Erythroblast (primary cell): ENCODE data around the gene ATL2.

Source experiments
- GATA1 ChIP-seq: IDR thresholded peaks from 2 replicates; pipeline ENCODE4 v1.6.1; 2011; ENCODE audit warnings: low read depth, mild to moderate bottlenecking, control low read depth, low read length, moderate library complexity
- POLR2A ChIP-seq: IDR thresholded peaks from 2 replicates; pipeline ENCODE4 v1.6.1; 2011; ENCODE audit warnings: mild to moderate bottlenecking, low read length

DNA sequence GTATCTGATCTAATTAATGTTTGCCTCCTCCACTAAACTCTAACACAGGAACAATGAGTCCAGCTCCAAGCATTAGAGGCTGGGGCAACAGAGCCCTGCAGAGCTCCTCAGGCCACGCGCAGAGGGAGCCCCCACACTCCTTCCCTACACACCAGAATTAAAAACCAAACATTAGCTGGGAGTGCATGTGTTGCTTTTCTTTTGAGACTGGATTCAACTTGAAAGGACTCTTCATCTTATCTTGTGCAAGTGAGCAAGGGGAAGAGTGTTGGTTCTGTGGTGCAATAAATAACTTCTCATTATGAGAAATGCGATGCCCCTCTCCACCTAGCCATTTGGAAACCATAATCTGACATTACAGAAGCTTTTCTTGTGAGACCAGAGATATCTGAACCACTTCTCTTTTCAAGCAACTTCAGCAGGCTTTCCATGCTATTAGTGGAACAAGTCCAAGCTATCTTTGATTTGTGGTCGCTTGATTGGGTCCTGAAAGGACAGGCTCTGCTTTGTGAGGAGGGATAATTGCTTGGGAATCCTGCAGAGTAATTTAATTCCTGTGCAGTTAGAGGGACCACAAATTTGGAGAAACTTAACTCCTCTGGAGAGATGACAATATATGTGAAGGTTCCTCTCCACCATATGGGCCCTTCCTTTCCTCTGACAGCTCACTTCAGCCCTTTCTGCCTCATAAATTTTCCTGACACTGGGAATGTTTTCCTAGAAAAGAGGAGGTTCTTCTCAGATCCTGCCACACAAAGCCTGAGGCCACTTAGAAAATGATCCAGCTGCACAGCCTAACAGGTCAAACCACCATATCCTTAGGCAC, 112.5 kb downstream of the ATL2 start:
- TF ChIP-seq GATA1 (no peak), POLR2A (no peak)
